Renal cortex interstitium (tissue), 15 donors: ENCODE results near the gene ZBP1. TPM values are rescaled to one million over a fixed set of nuclear protein-coding genes. Genes with fewer than 3 reads are reported as not detected.

Source experiments
- DNase-seq, 11 donors: peaks; one replicate each; pipeline ENCODE4 v3.0.0-alpha.2; 2013; ENCODE audit warnings: low read depth in 9 of 11, low spot score in 4 of 11; ENCODE audit errors: extremely low read depth in 1 of 11
- long read RNA-seq, 16 experiments: transcript quantifications; one replicate each; lab custom pipeline, GENCODE V29; 2026
- polyA plus RNA-seq, 3 donors: library from polyadenylated mRNA; unstranded; fragments of 120-200 nt; gene quantifications; one replicate each; pipeline ENCODE4 v1.2.1, GENCODE V29; 2013; ENCODE audit not compliant: insufficient read length in 3 of 3

The ZBP1 gene
- under 1 TPM in 2 of 3 donors, not detected in 1; 0.12 to 0.13 TPM for polyA plus RNA-seq
- long read RNA-seq, donor 1: 0 reads
- long read RNA-seq, donor 2: 0 reads
- long read RNA-seq, donor 3: 0 reads
- long read RNA-seq, donor 4: 0 reads
- long read RNA-seq, donor 5: 0 reads
- long read RNA-seq, donor 6: 0 reads
- long read RNA-seq, donor 7: 0 reads
- long read RNA-seq, donor 8: 0 reads
- long read RNA-seq, donor 9: 0 reads
- long read RNA-seq, donor 10: 0 reads
- long read RNA-seq, donor 11: 0 reads
- long read RNA-seq, donor 12: 0 reads
- long read RNA-seq, donor 13: 0 reads
- long read RNA-seq, donor 14: 0 reads
- long read RNA-seq, donor 15: 0 reads
- long read RNA-seq, donor 16: 0 reads

- no peak for DNase-seq
These were observed at the start of gene ZBP1 for GRCh38 chr20:57620274-57620990. Gene ZBP1 (minus strand): TSS chr20:57620426. CDS start chr20:57620295, 131 bp downstream.

DNA sequence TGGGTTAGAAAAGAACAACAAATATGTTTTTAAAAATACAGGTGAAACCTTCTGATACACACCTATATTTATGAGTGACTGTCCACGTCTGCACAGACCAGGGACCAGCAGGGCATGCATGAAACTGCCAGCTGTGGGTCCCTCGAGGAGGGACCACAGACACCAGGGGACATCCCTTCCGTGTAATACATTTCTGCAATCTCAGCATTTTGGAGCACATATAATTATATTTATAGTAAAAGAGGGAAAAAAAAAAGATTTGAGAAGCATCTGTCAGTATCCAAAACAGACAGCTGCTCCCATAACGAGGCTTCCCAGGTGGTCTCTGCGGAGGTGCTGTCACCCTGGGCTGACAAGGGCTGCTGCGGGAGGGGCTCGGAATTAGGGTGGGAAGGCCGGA is 49.4 kb upstream of the ZBP1 start:
- DNase-seq: no peak

DNA sequence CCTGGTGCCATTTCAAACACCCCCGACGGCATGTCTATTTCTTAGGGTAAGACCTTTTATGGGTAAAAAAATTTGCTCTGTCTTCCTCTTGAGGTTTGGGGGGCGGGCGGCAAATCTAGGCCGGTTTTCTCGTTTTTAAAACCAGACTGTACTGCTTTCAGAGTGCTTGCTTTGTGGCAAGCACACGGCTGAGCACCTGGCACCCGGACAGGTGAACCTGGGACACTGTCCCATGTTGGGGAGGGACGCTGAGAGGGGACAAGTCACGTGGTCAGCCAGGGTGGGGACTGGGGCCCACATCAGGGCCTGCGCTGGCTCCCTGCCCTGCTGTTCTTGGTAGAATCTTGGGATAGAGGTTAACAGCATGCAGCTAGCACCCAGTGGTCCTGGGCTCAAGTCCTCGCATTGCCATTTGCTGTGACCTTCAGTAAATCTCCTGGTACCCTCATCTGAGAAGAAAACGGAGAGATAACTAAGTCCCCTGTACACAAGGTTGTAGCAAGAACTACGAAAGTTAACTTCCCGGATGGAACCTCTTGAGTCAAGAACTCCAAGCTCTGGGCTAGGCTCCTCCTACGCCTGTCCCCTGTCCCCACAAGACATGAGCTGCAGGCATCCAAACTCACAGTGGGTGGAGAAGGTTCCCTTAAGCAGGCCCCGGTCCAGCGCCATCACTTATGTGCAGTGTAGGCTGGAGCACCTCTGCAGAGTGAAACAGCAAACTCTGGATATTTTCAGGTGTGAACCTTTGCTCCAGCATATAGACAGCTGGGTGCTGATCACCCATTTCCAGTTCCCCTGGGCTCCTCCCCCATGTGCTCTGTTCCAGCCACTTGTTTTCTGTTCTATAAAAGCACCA is 47.9 kb upstream of the ZBP1 start:
- DNase-seq: no peak

GRCh38 chr20:57667388-57667787 is 47.2 kb upstream of the ZBP1 start:
- DNase-seq: no peak

- no peak for DNase-seq
These were observed 46.6 kb upstream of the ZBP1 start for GRCh38 chr20:57666834-57667157.

DNA sequence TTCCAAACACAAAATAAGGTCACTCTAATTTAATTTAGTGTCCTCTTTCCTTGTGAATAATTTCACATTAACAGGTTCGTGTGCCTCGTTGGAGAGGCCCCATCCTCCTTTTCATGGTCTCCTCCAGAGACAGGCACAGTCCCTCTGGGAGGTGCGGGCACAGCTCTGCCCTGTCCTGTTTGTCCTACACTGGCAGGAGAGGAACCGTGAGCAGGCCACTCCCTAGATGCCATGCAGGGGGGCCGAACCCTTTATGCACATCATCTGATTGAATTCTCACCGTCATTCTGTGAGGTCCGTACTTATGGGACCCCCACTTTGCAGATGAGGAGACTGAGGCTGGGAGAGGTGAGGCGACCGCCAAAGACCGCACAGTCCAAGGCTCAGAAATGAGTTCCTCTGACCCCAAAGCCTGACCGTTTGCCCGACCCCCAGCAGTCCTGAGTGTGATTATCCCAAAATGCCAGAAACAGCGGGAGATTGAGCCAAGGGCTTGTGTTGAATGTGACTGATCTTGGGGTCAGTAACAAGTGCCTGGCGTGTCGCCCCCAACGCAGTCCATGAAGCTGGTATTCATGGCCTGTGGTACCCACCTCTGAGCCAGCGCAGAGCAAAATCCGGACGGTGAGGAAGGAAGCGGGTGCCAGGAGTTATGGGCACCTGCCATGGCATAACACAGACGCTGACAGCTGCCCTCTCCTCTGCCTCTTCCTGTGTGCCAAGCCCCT is 46.0 kb upstream of the ZBP1 start:
- DNase-seq: no peak

DNA sequence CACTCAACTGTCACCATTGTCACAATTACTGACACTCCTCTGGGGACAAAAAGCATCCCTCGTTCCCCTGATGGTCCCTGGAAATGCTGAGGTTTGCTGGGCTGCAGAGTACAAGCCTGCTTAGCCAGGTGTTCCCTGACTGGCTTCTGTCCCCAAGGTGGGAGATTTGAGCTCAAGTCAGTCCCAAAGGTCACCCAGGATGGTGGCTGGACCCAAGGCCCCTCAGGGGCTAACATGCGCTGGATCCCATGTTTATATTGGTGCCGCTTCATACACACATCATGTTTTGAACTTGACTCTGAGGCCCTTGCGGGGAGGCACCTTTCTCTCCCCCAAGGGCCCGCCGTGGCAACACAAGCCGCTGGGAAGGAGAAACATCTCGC is 45.4 kb upstream of the ZBP1 start:
- no peak for DNase-seq

DNA sequence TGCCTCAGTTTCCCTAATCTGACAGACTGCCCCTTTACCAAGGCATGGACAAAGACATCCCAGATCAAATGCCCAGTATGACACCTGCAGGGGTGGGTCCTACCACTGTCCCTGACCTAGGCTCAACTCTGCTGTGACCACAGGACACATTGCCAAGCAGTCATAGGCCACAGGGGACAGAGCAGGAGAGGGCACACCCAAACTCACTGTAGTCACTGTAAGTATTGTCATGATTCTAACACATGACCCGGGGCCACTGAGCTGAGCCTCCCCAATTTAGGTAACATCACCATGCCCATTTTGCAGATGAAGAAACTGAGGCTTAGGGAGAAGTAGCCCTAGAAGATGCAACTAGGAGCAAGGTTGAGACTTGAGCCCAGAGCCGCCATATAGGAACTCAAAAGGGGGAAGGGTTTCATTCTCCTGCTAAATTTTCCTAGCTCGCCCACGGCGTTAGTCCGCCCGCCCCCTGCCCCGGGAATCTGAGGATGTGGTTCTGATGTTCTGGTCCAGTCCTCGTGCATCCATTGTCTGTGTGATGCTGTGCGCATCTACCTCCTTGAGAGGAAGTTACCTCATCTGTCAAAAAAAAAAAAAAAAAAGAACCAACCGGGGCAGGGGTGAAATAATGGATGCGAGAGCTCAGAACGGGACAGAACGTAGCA is 44.8 kb upstream of the ZBP1 start:
- DNase-seq: no peak

DNA sequence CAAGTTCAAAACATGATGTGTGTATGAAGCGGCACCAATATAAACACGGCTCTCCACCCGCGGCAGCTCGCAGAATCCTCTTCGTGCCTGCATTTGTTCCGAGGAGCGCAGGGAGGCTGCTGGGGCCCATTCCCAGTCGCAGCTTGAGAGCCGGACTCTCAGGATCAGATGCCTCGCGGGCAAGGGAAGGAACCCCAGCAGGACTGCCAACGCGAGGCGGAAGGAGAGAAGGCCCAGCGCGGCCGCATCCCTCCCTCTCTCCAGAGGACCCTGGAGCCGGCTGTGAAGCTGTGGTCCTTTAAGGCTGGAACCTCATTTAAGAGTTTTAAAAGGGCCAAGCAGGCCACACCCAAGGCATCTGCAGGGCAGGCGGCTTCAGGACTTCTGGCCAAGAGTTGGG is 44.2 kb upstream of the ZBP1 start:
- no peak for DNase-seq

- DNase-seq: no peak
These were observed 43.6 kb upstream of the ZBP1 start for GRCh38 chr20:57663681-57664451.

- no peak for DNase-seq
These were observed 43.0 kb upstream of the ZBP1 start for GRCh38 chr20:57663241-57663640.

DNA sequence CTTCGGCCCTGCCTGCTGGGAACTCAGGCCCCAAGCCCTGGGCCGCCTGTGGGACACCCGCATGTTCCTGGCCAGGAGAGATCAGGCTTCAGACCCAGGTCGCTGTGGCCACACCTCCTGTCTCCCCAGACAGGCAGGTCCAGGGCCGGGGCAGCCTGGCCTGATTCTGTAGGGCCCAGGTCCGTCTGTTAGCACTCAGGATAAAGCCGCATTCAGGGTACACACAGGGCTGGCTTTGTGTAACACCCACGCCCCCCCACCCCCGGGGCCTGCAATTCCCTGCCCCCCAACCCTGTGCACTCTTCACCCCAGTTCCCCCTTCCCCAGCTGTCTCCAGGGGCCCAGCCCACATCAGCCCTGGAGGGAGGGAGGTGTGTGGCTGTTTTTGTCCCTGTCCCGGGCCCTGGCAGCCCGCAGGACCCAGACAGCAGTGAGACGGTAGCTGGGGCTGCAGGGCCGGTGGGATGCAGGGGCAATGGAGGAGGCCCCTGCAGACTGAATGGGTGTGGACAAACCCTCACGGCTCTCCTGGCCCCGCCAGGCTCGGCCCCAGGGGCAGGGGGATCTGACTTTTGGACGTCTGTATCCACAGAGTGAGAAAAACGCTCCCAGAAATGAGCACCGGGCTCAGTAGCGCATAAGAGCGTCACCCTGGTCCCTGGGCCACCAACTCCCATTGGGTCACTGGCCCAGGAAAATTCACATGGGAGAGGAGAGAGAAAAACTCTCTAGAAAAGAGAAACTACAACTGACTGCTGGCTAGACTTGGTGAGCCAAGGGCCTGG is 42.4 kb upstream of the ZBP1 start:
- no peak for DNase-seq

- no peak for DNase-seq
These were observed 41.7 kb upstream of the ZBP1 start for GRCh38 chr20:57661746-57662455.

- DNase-seq: no peak
These were observed 40.9 kb upstream of the ZBP1 start for GRCh38 chr20:57660922-57661745.

- DNase-seq: no peak
These were observed 40.1 kb upstream of the ZBP1 start for GRCh38 chr20:57660181-57660921.
